Mucosa of rectum (tissue), 2 donors: ENCODE results near the gene BBS12.
A peak's percentile ranks its signal among the peaks of the same experiment; 100 is the strongest.

Experiments
- H3K27ac ChIP-seq, 2 donors: one replicate each; pipeline ENCODE4 v1.7.0; 2013; ENCODE audit warnings: inconsistent platforms in 2 of 2, low read depth in 2 of 2, low read length in 2 of 2
- H3K27me3 ChIP-seq, 2 donors: one replicate each; pipeline ENCODE4 v1.7.0; 2013; ENCODE audit warnings: low read length in 2 of 2; ENCODE audit not compliant: control insufficient read depth in 2 of 2, insufficient read depth in 2 of 2
- H3K36me3 ChIP-seq, 2 donors: one replicate each; pipeline ENCODE4 v1.7.0; 2013; ENCODE audit warnings: low read length in 2 of 2; ENCODE audit not compliant: control insufficient read depth in 2 of 2, insufficient read depth in 2 of 2
- H3K4me1 ChIP-seq, 2 donors: one replicate each; pipeline ENCODE4 v1.7.0; 2013; ENCODE audit warnings: low read length in 2 of 2, mild to moderate bottlenecking in 1 of 2; ENCODE audit not compliant: control insufficient read depth in 2 of 2, insufficient read depth in 2 of 2
- H3K4me3 ChIP-seq, 2 donors: one replicate each; pipeline ENCODE4 v1.7.0; 2013; ENCODE audit warnings: low read length in 2 of 2
- H3K9ac ChIP-seq, 2 donors: one replicate each; pipeline ENCODE4 v1.7.0; 2013; ENCODE audit warnings: low read length in 2 of 2, low read depth in 1 of 2, mild to moderate bottlenecking in 1 of 2
- H3K9me3 ChIP-seq, 2 donors: one replicate each; pipeline ENCODE4 v1.7.0; 2013; ENCODE audit warnings: low read length in 2 of 2; ENCODE audit not compliant: control insufficient read depth in 2 of 2
- donor health status: healthy.
- donor health status: Normal muscosa, but diverticular disease.

The BBS12 gene

GRCh38 chr4:122711919-122712318 lies 20.6 kb upstream of the BBS12 start:
- Histone ChIP-seq H3K27ac (no peak overlapping the region), H3K9ac (no peak overlapping the region), H3K4me3 (no peak overlapping the region), H3K36me3 (no peaks in the 10 kb centered on the region), H3K4me1 (peaks cover 0 to 2% of the 10 kb centered on the region in 2 donors), H3K27me3 (no peaks in the 10 kb centered on the region), H3K9me3 (no peaks in the 10 kb centered on the region)

- Histone ChIP-seq H3K4me1 (peaks cover 0 to 2% of the 10 kb centered on the region in 2 donors), H3K4me3 (no peak overlapping the region), H3K27me3 (no peaks in the 10 kb centered on the region), H3K36me3 (no peaks in the 10 kb centered on the region), H3K9ac (no peak overlapping the region), H3K9me3 (no peaks in the 10 kb centered on the region), H3K27ac (no peak overlapping the region)
These were observed 19.7 kb upstream of the BBS12 start for GRCh38 chr4:122712782-122713181.

- Histone ChIP-seq H3K4me1 (peaks cover 0 to 2% of the 10 kb centered on the region in 2 donors), H3K9ac (no peak overlapping the region), H3K27me3 (no peaks in the 10 kb centered on the region), H3K36me3 (no peaks in the 10 kb centered on the region), H3K27ac (no peak overlapping the region), H3K9me3 (no peaks in the 10 kb centered on the region), H3K4me3 (no peak overlapping the region)
These were observed 17.3 kb upstream of the BBS12 start for GRCh38 chr4:122715221-122715620.

GRCh38 chr4:122716825-122717448 lies 15.6 kb upstream of the BBS12 start:
- peaks cover 0 to under 1% of the 10 kb centered on the region in 2 donors for H3K4me1 ChIP-seq
- no peak overlapping the region for H3K9ac ChIP-seq
- H3K27ac ChIP-seq, result no peak overlapping the region
- H3K36me3 ChIP-seq, result no peaks in the 10 kb centered on the region
- H3K27me3 ChIP-seq, result no peaks in the 10 kb centered on the region
- H3K9me3 ChIP-seq, result no peaks in the 10 kb centered on the region
- H3K4me3 ChIP-seq, result no peak overlapping the region

GRCh38 chr4:122718281-122718680 lies 14.2 kb upstream of the BBS12 start:
- Histone ChIP-seq H3K27me3 (no peaks in the 10 kb centered on the region), H3K36me3 (no peaks in the 10 kb centered on the region), H3K9me3 (no peaks in the 10 kb centered on the region), H3K27ac (no peak overlapping the region), H3K4me3 (no peak overlapping the region), H3K4me1 (no peaks in the 10 kb centered on the region), H3K9ac (no peak overlapping the region)

GRCh38 chr4:122722256-122722655 lies 10.2 kb upstream of the BBS12 start:
- no peak overlapping the region for H3K27ac ChIP-seq
- no peaks in the 10 kb centered on the region for H3K27me3 ChIP-seq
- no peak overlapping the region for H3K9ac ChIP-seq
- no peaks in the 10 kb centered on the region for H3K36me3 ChIP-seq
- H3K4me3 ChIP-seq, result no peak overlapping the region
- H3K9me3 ChIP-seq, result no peaks in the 10 kb centered on the region
- H3K4me1 ChIP-seq, result no peaks in the 10 kb centered on the region

- Histone ChIP-seq H3K4me3 (no peak overlapping the region), H3K4me1 (peaks cover 5 to 6% of the 10 kb centered on the region in 2 donors)
These were observed 3.6 kb upstream of the BBS12 start for GRCh38 chr4:122728856-122729255.

GRCh38 chr4:122731676-122732075 lies 828 bp upstream of the BBS12 start:
- Histone ChIP-seq H3K9ac (peak overlapping the region in 1 of 2 donors; percentile 58), H3K4me1 (peaks cover 5 to 8% of the 10 kb centered on the region in 2 donors), H3K4me3 (peak overlapping the region in 1 of 2 donors; percentile 70), H3K9me3 (no peaks in the 10 kb centered on the region), H3K27me3 (no peaks in the 10 kb centered on the region), H3K36me3 (no peaks in the 10 kb centered on the region), H3K27ac (no peak overlapping the region)

More at GRCh38 chr4:122728856-122729255, 3.6 kb upstream of the BBS12 start:
- Histone ChIP-seq H3K9me3 (no peaks in the 10 kb centered on the region), H3K36me3 (no peaks in the 10 kb centered on the region), H3K27me3 (no peaks in the 10 kb centered on the region), H3K27ac (no peak overlapping the region), H3K9ac (no peak overlapping the region)

- H3K4me1 ChIP-seq, result peaks cover 5 to 8% of the 10 kb centered on the region in 2 donors
- peak overlapping the region; percentile 93 to 94 for H3K27ac ChIP-seq
- H3K4me3 ChIP-seq, result peak overlapping the region; percentile 95 to 98
- no peaks in the 10 kb centered on the region for H3K9me3 ChIP-seq
- H3K9ac ChIP-seq, result peak overlapping the region; percentile 56 to 77
- no peaks in the 10 kb centered on the region for H3K36me3 ChIP-seq
- H3K27me3 ChIP-seq, result no peaks in the 10 kb centered on the region
These were observed 1.2 kb downstream of the BBS12 start for GRCh38 chr4:122733787-122734120.

GRCh38 chr4:122739174-122739573 lies 6.7 kb downstream of the BBS12 start:
- Histone ChIP-seq H3K27ac (no peak overlapping the region), H3K4me3 (no peak overlapping the region), H3K36me3 (peaks cover 8 to 15% of the 10 kb centered on the region in 2 donors), H3K9me3 (no peaks in the 10 kb centered on the region), H3K27me3 (no peaks in the 10 kb centered on the region), H3K4me1 (peaks cover 0 to 5% of the 10 kb centered on the region in 2 donors), H3K9ac (no peak overlapping the region)
